Endodermal cell (in vitro differentiated cells): Measurements from ENCODE around the gene AGK. TPM values are rescaled to one million over a fixed set of nuclear protein-coding genes. Genes with fewer than 3 reads are reported as not detected.

Experiments used
- DNase-seq: peaks from one replicate; pipeline ENCODE4 v3.0.0-alpha.2; 2017
- H3K27ac ChIP-seq: 2 replicates; pipeline ENCODE4 v1.5.1; 2013; ENCODE audit warnings: mild to moderate bottlenecking, low read depth, low read length, moderate library complexity
- H3K27me3 ChIP-seq: 2 replicates; pipeline ENCODE4 v1.6.1; 2013; ENCODE audit warnings: mild to moderate bottlenecking, low read length, moderate library complexity; ENCODE audit not compliant: insufficient read depth, control insufficient read depth, poor library complexity, severe bottlenecking
- H3K36me3 ChIP-seq: 2 replicates; pipeline ENCODE4 v1.7.0; 2013; ENCODE audit warnings: mild to moderate bottlenecking, low read length, moderate library complexity; ENCODE audit not compliant: control insufficient read depth, insufficient read depth
- H3K4me1 ChIP-seq: one replicate; pipeline ENCODE4 v1.7.0; 2013; ENCODE audit warnings: low read length; ENCODE audit not compliant: control insufficient read depth, insufficient read depth
- H3K4me3 ChIP-seq: 2 replicates; pipeline ENCODE4 v1.5.1; 2013; ENCODE audit warnings: mild to moderate bottlenecking, low read length, moderate library complexity
- H3K9ac ChIP-seq: 2 replicates; pipeline ENCODE4 v1.6.1; 2013; ENCODE audit warnings: mild to moderate bottlenecking, low read length, moderate library complexity; ENCODE audit not compliant: poor library complexity, severe bottlenecking; ENCODE audit errors: extremely low read depth
- H3K9me3 ChIP-seq: 2 replicates; pipeline ENCODE4 v1.6.1; 2013; ENCODE audit warnings: mild to moderate bottlenecking, low read length, moderate library complexity; ENCODE audit not compliant: control insufficient read depth
- H3K27ac Mint-ChIP-seq: 2 replicates; pipeline ENCODE4 v1.8.0; 2020; ENCODE audit warnings: mixed read lengths
- H3K27me3 Mint-ChIP-seq: 2 replicates; pipeline ENCODE4 v1.8.0; 2021; ENCODE audit warnings: mild to moderate bottlenecking, mixed read lengths; ENCODE audit not compliant: insufficient read depth
- H3K36me3 Mint-ChIP-seq: 2 replicates; pipeline ENCODE4 v1.8.0; 2020; ENCODE audit warnings: low read depth, mixed read lengths
- H3K4me1 Mint-ChIP-seq: 2 replicates; pipeline ENCODE4 v1.8.0; 2020; ENCODE audit warnings: mixed read lengths
- H3K4me3 Mint-ChIP-seq: 2 replicates; pipeline ENCODE4 v1.8.0; 2020; ENCODE audit warnings: mild to moderate bottlenecking, moderate library complexity, mixed read lengths
- H3K9me3 Mint-ChIP-seq: 2 replicates; pipeline ENCODE4 v1.8.0; 2020; ENCODE audit warnings: mild to moderate bottlenecking, mixed read lengths
- WGBS, 2 experiments: methylation state at CpG; one replicate each; pipeline versions ENCODE4 v1.1.5 to v1.1.7; 2013; ENCODE audit warnings: missing lambda C conversion rate in 2 of 2, mixed read lengths in 1 of 2; ENCODE audit not compliant: insufficient coverage in 1 of 2, insufficient read length in 1 of 2; 5-methylcytosine and 5-hydroxymethylcytosine counted together
- total RNA-seq, 2 donors: library from RNA; stranded (reverse); fragmentation: NEBNext Ultra II Directional in 1 of 2; extraction: Animal tissue kit (Norgen Biotek cat#: 25700) in 1 of 2; gene quantifications; 2 replicates in 1 of 2; 3 replicates in 1 of 2; pipeline ENCODE4 v1.2.1, GENCODE V29; 2021
- TF ChIP-seq, protein P1 (sequence below): fragments of 200-600 bp; sonication (generic); conservative IDR thresholded peaks from 2 replicates; pipeline ENCODE4 v1.5.0; 2021; ENCODE audit warnings: antibody characterized with exemption, mild to moderate bottlenecking

Gene AGK
- total RNA-seq, 2 donors from 2014 or later = 30.2 to 41.7 TPM

DNA sequence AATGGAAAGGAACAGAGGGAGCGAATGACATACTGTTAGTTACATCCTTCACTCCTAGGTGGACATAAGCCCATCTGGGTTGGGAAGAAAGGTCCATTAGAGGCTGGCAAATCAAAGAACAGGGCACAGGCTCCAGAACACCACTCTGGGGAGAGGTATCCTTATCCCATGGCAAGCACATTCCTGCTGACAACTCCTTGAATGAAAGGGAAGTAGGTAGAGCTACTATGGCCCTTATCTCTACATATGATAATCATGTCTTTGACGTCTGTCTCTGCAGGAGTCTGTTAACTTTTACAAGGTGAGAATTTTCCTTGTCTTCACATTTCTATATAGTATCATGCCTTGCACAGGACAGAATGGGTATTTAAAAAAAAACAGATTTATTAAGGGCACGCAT lies 140.3 kb downstream of the AGK start:
- H3K36me3 ChIP-seq = no peaks in the 10 kb centered on the region
- peaks cover 19% of the 10 kb centered on the region for H3K4me1 Mint-ChIP-seq
- peaks cover 10% of the 10 kb centered on the region for H3K4me1 ChIP-seq
- H3K9me3 Mint-ChIP-seq = peaks cover 1% of the 10 kb centered on the region
- no peaks in the 10 kb centered on the region for H3K9me3 ChIP-seq
- no peak overlapping the region for H3K27ac ChIP-seq
- H3K27me3 Mint-ChIP-seq = no peaks in the 10 kb centered on the region
- H3K36me3 Mint-ChIP-seq = no peaks in the 10 kb centered on the region
- no peak overlapping the region for H3K4me3 Mint-ChIP-seq
- DNase-seq = no peak
- WGBS, 2 experiments = 58% methylated on average over 3 of the region's 3 CpGs; no CpG with 5 or more reads in 1 of the 2 experiments
- H3K9ac ChIP-seq = no peak overlapping the region
- H3K27me3 ChIP-seq = no peaks in the 10 kb centered on the region
- TF ChIP-seq, protein P1, sequence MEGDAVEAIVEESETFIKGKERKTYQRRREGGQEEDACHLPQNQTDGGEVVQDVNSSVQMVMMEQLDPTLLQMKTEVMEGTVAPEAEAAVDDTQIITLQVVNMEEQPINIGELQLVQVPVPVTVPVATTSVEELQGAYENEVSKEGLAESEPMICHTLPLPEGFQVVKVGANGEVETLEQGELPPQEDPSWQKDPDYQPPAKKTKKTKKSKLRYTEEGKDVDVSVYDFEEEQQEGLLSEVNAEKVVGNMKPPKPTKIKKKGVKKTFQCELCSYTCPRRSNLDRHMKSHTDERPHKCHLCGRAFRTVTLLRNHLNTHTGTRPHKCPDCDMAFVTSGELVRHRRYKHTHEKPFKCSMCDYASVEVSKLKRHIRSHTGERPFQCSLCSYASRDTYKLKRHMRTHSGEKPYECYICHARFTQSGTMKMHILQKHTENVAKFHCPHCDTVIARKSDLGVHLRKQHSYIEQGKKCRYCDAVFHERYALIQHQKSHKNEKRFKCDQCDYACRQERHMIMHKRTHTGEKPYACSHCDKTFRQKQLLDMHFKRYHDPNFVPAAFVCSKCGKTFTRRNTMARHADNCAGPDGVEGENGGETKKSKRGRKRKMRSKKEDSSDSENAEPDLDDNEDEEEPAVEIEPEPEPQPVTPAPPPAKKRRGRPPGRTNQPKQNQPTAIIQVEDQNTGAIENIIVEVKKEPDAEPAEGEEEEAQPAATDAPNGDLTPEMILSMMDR = no peak
- H3K4me3 ChIP-seq = no peak overlapping the region
- no peak overlapping the region for H3K27ac Mint-ChIP-seq

DNA sequence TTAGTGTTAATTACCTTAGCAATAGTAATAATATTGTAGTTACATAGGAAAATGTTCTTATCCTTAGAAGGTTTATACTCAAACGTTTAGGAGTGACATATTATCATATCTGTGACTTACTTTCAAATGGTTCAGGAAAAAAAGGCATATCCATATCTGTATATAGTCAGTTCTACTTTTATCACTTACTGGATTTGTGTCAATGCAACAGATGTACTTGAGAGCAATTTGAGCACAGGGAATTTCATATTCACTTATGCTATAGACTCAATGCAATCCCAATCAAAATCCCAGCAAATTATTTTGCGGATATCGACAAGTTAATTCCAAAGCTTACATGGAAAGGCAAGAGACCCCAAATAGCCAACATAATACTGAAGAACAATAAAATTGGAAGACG lies 140.8 kb downstream of the AGK start:
- peaks cover 10% of the 10 kb centered on the region for H3K4me1 ChIP-seq
- no peak overlapping the region for H3K27ac ChIP-seq
- DNase-seq = no peak
- H3K4me1 Mint-ChIP-seq = peaks cover 17% of the 10 kb centered on the region
- H3K27ac Mint-ChIP-seq = no peak overlapping the region
- H3K27me3 ChIP-seq = no peaks in the 10 kb centered on the region
- no peak overlapping the region for H3K4me3 Mint-ChIP-seq
- no peaks in the 10 kb centered on the region for H3K27me3 Mint-ChIP-seq
- TF ChIP-seq, protein P1 = no peak
- no peak overlapping the region for H3K4me3 ChIP-seq
- H3K9me3 Mint-ChIP-seq = peaks cover 1% of the 10 kb centered on the region
- H3K9me3 ChIP-seq = no peaks in the 10 kb centered on the region
- no peaks in the 10 kb centered on the region for H3K36me3 Mint-ChIP-seq
- H3K9ac ChIP-seq = no peak overlapping the region
- H3K36me3 ChIP-seq = no peaks in the 10 kb centered on the region
- WGBS, 2 experiments = 85% methylated on average over 3 of the region's 4 CpGs; no CpG with 5 or more reads in 1 of the 2 experiments

DNA sequence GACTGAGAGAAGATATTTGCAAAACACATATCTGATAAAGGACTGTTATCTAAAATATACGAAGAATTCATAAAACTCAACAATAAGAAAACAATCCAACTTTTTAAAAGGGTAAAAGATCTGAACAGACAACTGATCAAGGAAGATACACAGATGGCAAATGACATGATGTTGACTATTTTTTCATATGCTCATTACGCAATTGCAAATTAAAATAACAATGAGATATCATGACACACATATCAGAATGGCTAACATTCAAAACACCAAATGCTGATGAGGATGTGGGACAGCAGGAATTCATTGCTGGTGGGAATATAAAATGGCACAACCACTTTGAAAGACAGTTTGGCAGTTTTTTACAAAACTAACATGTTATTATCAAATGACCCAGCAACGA lies 141.9 kb downstream of the AGK start:
- H3K4me1 ChIP-seq = peaks cover 6% of the 10 kb centered on the region
- WGBS, 2 experiments = 96 to 100% methylated on average over 1 to 3 of the region's 3 CpGs
- no peak overlapping the region for H3K27ac ChIP-seq
- Mint-ChIP-seq H3K4me3 (no peak overlapping the region), H3K4me1 (peaks cover 23% of the 10 kb centered on the region), H3K27me3 (no peaks in the 10 kb centered on the region), H3K9me3 (no peaks in the 10 kb centered on the region), H3K27ac (no peak overlapping the region), H3K36me3 (no peaks in the 10 kb centered on the region)
- H3K27me3 ChIP-seq = no peaks in the 10 kb centered on the region
- H3K4me3 ChIP-seq = no peak overlapping the region
- H3K9ac ChIP-seq = no peak overlapping the region
- H3K9me3 ChIP-seq = no peaks in the 10 kb centered on the region
- TF ChIP-seq, protein P1 = no peak
- no peak for DNase-seq
- no peaks in the 10 kb centered on the region for H3K36me3 ChIP-seq
